ENCODE measurements around the gene OR6C6. TPM values are rescaled to one million over a fixed set of nuclear protein-coding genes. Genes with fewer than 3 reads are reported as not detected.

The OR6C6 gene
- polyA plus RNA-seq, 1 donor (not counting 4 experiments of a cell fraction or from before 2014, with no cell fraction given): not detected

DNA sequence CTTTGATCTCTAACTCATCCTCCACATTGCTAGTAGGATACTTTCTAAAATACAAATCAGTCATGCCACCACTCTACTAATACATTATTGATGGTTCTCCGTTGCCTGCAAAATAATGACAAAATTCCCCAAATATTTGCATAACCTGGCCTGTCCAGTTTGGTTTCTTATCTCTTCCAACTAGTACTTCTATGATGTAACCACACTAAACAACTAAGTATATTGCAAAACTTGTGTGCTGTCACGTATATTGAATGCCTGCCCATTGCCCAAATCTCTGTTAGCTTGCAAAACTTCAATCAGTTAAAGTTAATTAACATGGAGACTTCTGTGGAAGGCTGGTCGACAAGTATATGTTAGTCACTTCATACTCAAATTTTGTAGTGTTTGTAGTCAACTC lies 45.4 kb downstream of the OR6C6 start:
- FAIRE-seq (no peak), DNase-seq (ENCODE audit: low read depth, low spot score) (no peak)
- no peak for TF ChIP-seq EZH2 (IDR thresholded peaks at IDR 0.05; ENCODE audit: low read length)
- TF ChIP-seq, protein P1, sequence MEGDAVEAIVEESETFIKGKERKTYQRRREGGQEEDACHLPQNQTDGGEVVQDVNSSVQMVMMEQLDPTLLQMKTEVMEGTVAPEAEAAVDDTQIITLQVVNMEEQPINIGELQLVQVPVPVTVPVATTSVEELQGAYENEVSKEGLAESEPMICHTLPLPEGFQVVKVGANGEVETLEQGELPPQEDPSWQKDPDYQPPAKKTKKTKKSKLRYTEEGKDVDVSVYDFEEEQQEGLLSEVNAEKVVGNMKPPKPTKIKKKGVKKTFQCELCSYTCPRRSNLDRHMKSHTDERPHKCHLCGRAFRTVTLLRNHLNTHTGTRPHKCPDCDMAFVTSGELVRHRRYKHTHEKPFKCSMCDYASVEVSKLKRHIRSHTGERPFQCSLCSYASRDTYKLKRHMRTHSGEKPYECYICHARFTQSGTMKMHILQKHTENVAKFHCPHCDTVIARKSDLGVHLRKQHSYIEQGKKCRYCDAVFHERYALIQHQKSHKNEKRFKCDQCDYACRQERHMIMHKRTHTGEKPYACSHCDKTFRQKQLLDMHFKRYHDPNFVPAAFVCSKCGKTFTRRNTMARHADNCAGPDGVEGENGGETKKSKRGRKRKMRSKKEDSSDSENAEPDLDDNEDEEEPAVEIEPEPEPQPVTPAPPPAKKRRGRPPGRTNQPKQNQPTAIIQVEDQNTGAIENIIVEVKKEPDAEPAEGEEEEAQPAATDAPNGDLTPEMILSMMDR (optimal IDR thresholded peaks at IDR 0.05 in 1 of 3, IDR thresholded peaks at IDR 0.05 in 1 of 3, conservative IDR thresholded peaks at IDR 0.05 in 1 of 3; ENCODE audit: extremely low read depth in 1 of 3, insufficient read depth in 2 of 3, low read length in 3 of 3): no peak
- H3K27ac ChIP-seq (ENCODE audit: control insufficient read depth, insufficient read depth, low read length): no peak overlapping the region
- H3K4me3 ChIP-seq (ENCODE audit: control insufficient read depth in 2 of 3, extremely low read depth in 1 of 3, insufficient read depth in 2 of 3, low read depth in 1 of 3, low read length in 3 of 3): no peak overlapping the region
- H2AFZ ChIP-seq (ENCODE audit: control insufficient read depth, low read length): no peak overlapping the region
- H3K9me3 ChIP-seq (ENCODE audit: control insufficient read depth, low read depth, low read length): no peaks in the 10 kb centered on the region
- no peaks in the 10 kb centered on the region for H3K9me1 ChIP-seq (ENCODE audit: control insufficient read depth, extremely low read depth, insufficient read depth, low read length)
- H3K4me2 ChIP-seq (ENCODE audit: control insufficient read depth, extremely low read depth, insufficient read depth, low read depth, low read length): no peak overlapping the region
- H3K36me3 ChIP-seq (ENCODE audit: control insufficient read depth in 2 of 2, extremely low read depth in 1 of 2, insufficient read depth in 2 of 2, low read length in 2 of 2): no peaks in the 10 kb centered on the region
- H3K9ac ChIP-seq (ENCODE audit: control insufficient read depth, extremely low read depth, insufficient read depth, low read length): no peak overlapping the region
- dilution Hi-C loops (cut with MboI; ENCODE audit: extremely low pct_ligation_motif_present, low sequenced_read_pairs): no loop called here
- H3K79me2 ChIP-seq (ENCODE audit: control insufficient read depth, insufficient read depth, low read length): no peaks in the 10 kb centered on the region
- H3K4me1 ChIP-seq (ENCODE audit: control insufficient read depth, extremely low read depth, insufficient read depth, low read length): no peaks in the 10 kb centered on the region
- no peaks in the 10 kb centered on the region for H4K20me1 ChIP-seq (ENCODE audit: control insufficient read depth, extremely low read depth, insufficient read depth, low read length)
- no peaks in the 10 kb centered on the region for H3K27me3 ChIP-seq (ENCODE audit: control insufficient read depth, extremely low read depth, insufficient read depth, low read length)

- DNase-seq (ENCODE audit: low read depth, low spot score) (no peak), FAIRE-seq (no peak)
- Histone ChIP-seq H3K4me2 (ENCODE audit: control insufficient read depth, extremely low read depth, insufficient read depth, low read depth, low read length) (no peak overlapping the region), H3K36me3 (ENCODE audit: control insufficient read depth in 2 of 2, extremely low read depth in 1 of 2, insufficient read depth in 2 of 2, low read length in 2 of 2) (no peaks in the 10 kb centered on the region), H3K9me3 (ENCODE audit: control insufficient read depth, low read depth, low read length) (no peaks in the 10 kb centered on the region), H3K4me1 (ENCODE audit: control insufficient read depth, extremely low read depth, insufficient read depth, low read length) (no peaks in the 10 kb centered on the region), H3K4me3 (ENCODE audit: control insufficient read depth in 2 of 3, extremely low read depth in 1 of 3, insufficient read depth in 2 of 3, low read depth in 1 of 3, low read length in 3 of 3) (no peak overlapping the region), H3K9ac (ENCODE audit: control insufficient read depth, extremely low read depth, insufficient read depth, low read length) (no peak overlapping the region), H3K9me1 (ENCODE audit: control insufficient read depth, extremely low read depth, insufficient read depth, low read length) (no peaks in the 10 kb centered on the region), H4K20me1 (ENCODE audit: control insufficient read depth, extremely low read depth, insufficient read depth, low read length) (no peaks in the 10 kb centered on the region), H3K27ac (ENCODE audit: control insufficient read depth, insufficient read depth, low read length) (no peak overlapping the region), H3K27me3 (ENCODE audit: control insufficient read depth, extremely low read depth, insufficient read depth, low read length) (no peaks in the 10 kb centered on the region), H3K79me2 (ENCODE audit: control insufficient read depth, insufficient read depth, low read length) (no peaks in the 10 kb centered on the region), H2AFZ (ENCODE audit: control insufficient read depth, low read length) (no peak overlapping the region)
- TF ChIP-seq EZH2 (IDR thresholded peaks at IDR 0.05; ENCODE audit: low read length): no peak
- TF ChIP-seq, protein P1 (optimal IDR thresholded peaks at IDR 0.05 in 1 of 3, IDR thresholded peaks at IDR 0.05 in 1 of 3, conservative IDR thresholded peaks at IDR 0.05 in 1 of 3; ENCODE audit: extremely low read depth in 1 of 3, insufficient read depth in 2 of 3, low read length in 3 of 3): no peak
- dilution Hi-C loops (cut with MboI; ENCODE audit: extremely low pct_ligation_motif_present, low sequenced_read_pairs): no loop called here
Observed at GRCh38 chr12:55246159-55246558, 50.2 kb downstream of the OR6C6 start.
